Mesodermal cell (in vitro differentiated cells): Measurements from ENCODE around the gene CERKL. TPM values are rescaled to one million over a fixed set of nuclear protein-coding genes. Genes with fewer than 3 reads are reported as not detected.
A peak's percentile ranks its signal among the peaks of the same experiment; 100 is the strongest.
"Not testable (repeated sequence)": the region's sequence is repeated elsewhere in the genome, so short reads cannot be mapped to it uniquely, and the experiment has no call there.

Experiments
- H3K27ac ChIP-seq: 2 replicates; pipeline ENCODE4 v1.7.0; 2013; ENCODE audit warnings: mild to moderate bottlenecking, low read depth, low read length, moderate library complexity; ENCODE audit not compliant: severe bottlenecking
- H3K36me3 ChIP-seq: 2 replicates; pipeline ENCODE4 v1.7.1; 2013; ENCODE audit warnings: mild to moderate bottlenecking, low read length, moderate library complexity; ENCODE audit not compliant: control insufficient read depth, insufficient read depth
- H3K4me1 ChIP-seq: one replicate; pipeline ENCODE4 v1.7.1; 2013; ENCODE audit warnings: mild to moderate bottlenecking, low read length; ENCODE audit not compliant: insufficient read depth, control insufficient read depth, poor library complexity, severe bottlenecking
- H3K4me3 ChIP-seq: 2 replicates; pipeline ENCODE4 v1.7.0; 2013; ENCODE audit warnings: low read length, control low read depth, mild to moderate bottlenecking; ENCODE audit not compliant: insufficient read depth, poor library complexity, severe bottlenecking; ENCODE audit errors: extremely low read depth
- H3K9me3 ChIP-seq: 2 replicates; pipeline ENCODE4 v1.7.1; 2013; ENCODE audit warnings: mild to moderate bottlenecking, low read length, moderate library complexity; ENCODE audit not compliant: control insufficient read depth
- WGBS, 2 experiments: methylation state at CpG; one replicate each; pipeline ENCODE4 v1.1.5; 2013; ENCODE audit warnings: missing lambda C conversion rate in 2 of 2; ENCODE audit not compliant: insufficient coverage in 2 of 2; 5-methylcytosine and 5-hydroxymethylcytosine counted together
- polyA plus RNA-seq, 2 experiments: library from polyadenylated mRNA; stranded (reverse); fragments of 50-300 nt; gene quantifications; one replicate each; pipeline ENCODE4 v1.2.3, GENCODE V29; 2013

CERKL gene
- not detected for polyA plus RNA-seq (2013, experiment 1 of 2)
- not detected for polyA plus RNA-seq (2013, experiment 2 of 2)

GRCh38 chr2:181656450-181657291, at the start of gene CERKL:
TSS of gene CERKL (minus strand) at chr2:181657105. CDS start at chr2:181657006, 99 bp downstream.
- 0% methylated on average over 35 to 62 of the region's 70 CpGs for WGBS, 2 experiments
- H3K27ac ChIP-seq: no peak within 1 kb of the TSS

GRCh38 chr2:181702519-181702918, 45.6 kb upstream of the CERKL start:
- WGBS, 2 experiments: 83 to 90% methylated on average over 2 to 3 of the region's 3 CpGs
- not testable (repeated sequence) for H3K9me3 ChIP-seq, H3K27ac ChIP-seq, H3K4me3 ChIP-seq, H3K4me1 ChIP-seq, H3K36me3 ChIP-seq

More at GRCh38 chr2:181656450-181657291, at the start of gene CERKL:
- Histone ChIP-seq H3K36me3 (no peaks in the 10 kb centered on the region), H3K4me1 (no peaks in the 10 kb centered on the region), H3K4me3 (peak within 1 kb of the TSS; percentile 42), H3K9me3 (no peaks in the 10 kb centered on the region)

GRCh38 chr2:181698223-181698622, 41.3 kb upstream of the CERKL start:
- H3K9me3 ChIP-seq: peaks cover 1% of the 10 kb centered on the region
- H3K4me1 ChIP-seq: no peaks in the 10 kb centered on the region
- H3K27ac ChIP-seq: no peak overlapping the region
- H3K36me3 ChIP-seq: no peaks in the 10 kb centered on the region
- H3K4me3 ChIP-seq: no peak overlapping the region
- 91 to 92% methylated on average over 1 of the region's 1 CpG for WGBS, 2 experiments

GRCh38 chr2:181697571-181697970, 40.7 kb upstream of the CERKL start:
- 80 to 95% methylated on average over 1 of the region's 1 CpG for WGBS, 2 experiments

GRCh38 chr2:181697126-181697525, 40.2 kb upstream of the CERKL start:
- Histone ChIP-seq H3K36me3 (no peaks in the 10 kb centered on the region), H3K4me1 (no peaks in the 10 kb centered on the region), H3K27ac (no peak overlapping the region), H3K9me3 (no peaks in the 10 kb centered on the region), H3K4me3 (no peak overlapping the region)
- 78 to 79% methylated on average over 5 to 6 of the region's 6 CpGs for WGBS, 2 experiments

More at GRCh38 chr2:181697571-181697970, 40.7 kb upstream of the CERKL start:
- Histone ChIP-seq H3K4me1 (no peaks in the 10 kb centered on the region), H3K4me3 (no peak overlapping the region), H3K9me3 (no peaks in the 10 kb centered on the region), H3K36me3 (no peaks in the 10 kb centered on the region), H3K27ac (no peak overlapping the region)

GRCh38 chr2:181694271-181694670, 37.4 kb upstream of the CERKL start:
- H3K4me1 ChIP-seq: no peaks in the 10 kb centered on the region
- H3K27ac ChIP-seq: no peak overlapping the region
- no peaks in the 10 kb centered on the region for H3K36me3 ChIP-seq
- 87 to 89% methylated on average over 17 of the region's 17 CpGs for WGBS, 2 experiments
- no peak overlapping the region for H3K4me3 ChIP-seq
- H3K9me3 ChIP-seq: no peaks in the 10 kb centered on the region

- Histone ChIP-seq H3K9me3 (no peaks in the 10 kb centered on the region), H3K4me1 (no peaks in the 10 kb centered on the region), H3K4me3 (no peak overlapping the region), H3K36me3 (no peaks in the 10 kb centered on the region), H3K27ac (no peak overlapping the region)
- WGBS, 2 experiments: 75% methylated on average over 1 to 2 of the region's 2 CpGs
These were observed 34.0 kb upstream of the CERKL start for GRCh38 chr2:181690860-181691259.

- no peak overlapping the region for H3K27ac ChIP-seq
- H3K9me3 ChIP-seq: no peaks in the 10 kb centered on the region
- H3K4me3 ChIP-seq: no peak overlapping the region
- H3K36me3 ChIP-seq: no peaks in the 10 kb centered on the region
- peaks cover 13% of the 10 kb centered on the region for H3K4me1 ChIP-seq
- WGBS, 2 experiments: 80% methylated on average over 1 of the region's 6 CpGs; no CpG with 5 or more reads in 1 of the 2 experiments
These were observed 29.8 kb upstream of the CERKL start for GRCh38 chr2:181686576-181687185.

- peaks cover 13% of the 10 kb centered on the region for H3K4me1 ChIP-seq
- no peak overlapping the region for H3K4me3 ChIP-seq
- WGBS, 2 experiments: 8 to 13% methylated on average over 15 to 21 of the region's 21 CpGs
- H3K27ac ChIP-seq: no peak overlapping the region
- H3K36me3 ChIP-seq: no peaks in the 10 kb centered on the region
- H3K9me3 ChIP-seq: no peaks in the 10 kb centered on the region
These were observed 28.3 kb upstream of the CERKL start for GRCh38 chr2:181685150-181685688.

- WGBS, 2 experiments: 16 to 21% methylated on average over 16 to 18 of the region's 26 CpGs
- Histone ChIP-seq H3K4me1 (peaks cover 13% of the 10 kb centered on the region), H3K36me3 (no peaks in the 10 kb centered on the region), H3K27ac (no peak overlapping the region), H3K4me3 (no peak overlapping the region), H3K9me3 (no peaks in the 10 kb centered on the region)
These were observed 27.7 kb upstream of the CERKL start for GRCh38 chr2:181684454-181685149.
